ENCODE results near the gene PARD6G. TPM values are rescaled to one million over a fixed set of nuclear protein-coding genes. Genes with fewer than 3 reads are reported as not detected.

PARD6G gene
- total RNA-seq, 4 donors from 2014 or later = 0.65 to 4.1 (median 1.5) TPM

DNA sequence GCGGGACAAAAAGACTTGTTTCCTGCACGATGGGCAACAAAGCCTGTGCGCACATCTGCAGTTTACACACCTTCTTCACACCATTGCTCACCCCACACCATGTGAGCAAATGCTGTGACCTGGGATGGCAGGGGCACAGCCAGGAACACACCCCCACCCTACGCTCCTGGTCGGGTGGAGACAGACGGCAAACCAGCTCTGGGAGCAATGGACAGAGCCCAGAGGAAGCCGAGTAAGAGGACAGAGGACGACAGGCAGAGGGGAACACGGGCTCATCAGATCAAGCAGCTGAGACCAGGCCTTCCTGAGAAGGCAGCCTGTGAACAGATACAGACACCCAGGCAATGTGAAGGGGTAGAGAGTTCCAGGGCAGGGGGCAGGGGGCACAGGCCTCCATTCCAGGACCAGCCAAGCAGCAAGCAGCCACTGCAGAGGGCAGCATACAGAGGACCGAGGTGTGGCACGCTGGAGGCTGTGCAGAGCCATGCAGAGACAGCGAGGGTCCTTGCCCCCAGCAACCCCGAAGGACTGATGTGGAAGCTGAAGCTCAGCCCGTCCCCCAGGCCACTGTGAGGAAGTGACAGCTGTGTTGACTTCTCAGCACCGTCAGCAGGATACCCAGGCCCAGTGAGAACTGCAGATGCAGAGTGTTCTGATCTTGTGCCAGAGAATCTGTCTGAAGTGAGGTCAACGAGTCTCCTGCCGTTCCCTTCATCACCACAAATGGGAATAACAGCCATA, 46.2 kb downstream of the PARD6G start:
- TF ChIP-seq, protein P1, sequence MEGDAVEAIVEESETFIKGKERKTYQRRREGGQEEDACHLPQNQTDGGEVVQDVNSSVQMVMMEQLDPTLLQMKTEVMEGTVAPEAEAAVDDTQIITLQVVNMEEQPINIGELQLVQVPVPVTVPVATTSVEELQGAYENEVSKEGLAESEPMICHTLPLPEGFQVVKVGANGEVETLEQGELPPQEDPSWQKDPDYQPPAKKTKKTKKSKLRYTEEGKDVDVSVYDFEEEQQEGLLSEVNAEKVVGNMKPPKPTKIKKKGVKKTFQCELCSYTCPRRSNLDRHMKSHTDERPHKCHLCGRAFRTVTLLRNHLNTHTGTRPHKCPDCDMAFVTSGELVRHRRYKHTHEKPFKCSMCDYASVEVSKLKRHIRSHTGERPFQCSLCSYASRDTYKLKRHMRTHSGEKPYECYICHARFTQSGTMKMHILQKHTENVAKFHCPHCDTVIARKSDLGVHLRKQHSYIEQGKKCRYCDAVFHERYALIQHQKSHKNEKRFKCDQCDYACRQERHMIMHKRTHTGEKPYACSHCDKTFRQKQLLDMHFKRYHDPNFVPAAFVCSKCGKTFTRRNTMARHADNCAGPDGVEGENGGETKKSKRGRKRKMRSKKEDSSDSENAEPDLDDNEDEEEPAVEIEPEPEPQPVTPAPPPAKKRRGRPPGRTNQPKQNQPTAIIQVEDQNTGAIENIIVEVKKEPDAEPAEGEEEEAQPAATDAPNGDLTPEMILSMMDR (IDR thresholded peaks at IDR 0.05; ENCODE audit: low read depth) = no peak

DNA sequence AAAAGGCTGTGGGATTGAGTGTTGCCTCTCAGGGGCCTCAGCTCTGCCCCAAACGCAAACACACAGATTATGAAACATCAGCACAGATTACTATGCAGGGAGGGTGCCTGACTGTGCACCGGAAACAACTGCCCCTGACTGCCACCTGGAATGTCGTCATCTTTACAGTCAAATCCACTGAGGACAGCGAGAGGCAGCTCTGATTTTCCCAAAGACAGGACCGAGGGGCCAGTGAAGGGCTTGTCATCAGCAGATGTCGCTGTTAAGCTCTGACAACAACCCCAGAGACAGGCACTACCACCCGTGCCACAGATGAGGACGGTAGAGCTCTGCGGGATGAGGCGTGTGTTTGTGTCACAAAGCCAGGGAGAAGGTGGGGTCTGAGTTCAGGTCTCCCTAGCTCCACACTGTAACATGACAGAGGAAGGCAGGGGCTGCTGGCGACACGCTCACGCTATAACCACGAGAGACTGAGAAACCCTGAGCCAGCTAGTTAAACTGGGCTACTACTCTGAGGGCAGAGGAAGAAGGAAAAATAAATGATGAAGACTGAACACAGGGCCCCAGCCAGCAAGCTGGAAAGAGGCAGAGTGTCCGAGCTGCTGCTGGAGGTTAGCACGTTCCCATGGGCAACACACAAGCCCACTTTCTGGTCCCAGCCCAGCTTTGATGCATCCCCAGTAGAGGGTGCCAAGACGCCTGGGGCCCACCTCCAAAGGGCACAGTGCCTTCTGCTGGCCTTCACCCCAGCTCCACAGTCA, 47.0 kb downstream of the PARD6G start:
- TF ChIP-seq, protein P1 (IDR thresholded peaks at IDR 0.05; ENCODE audit: low read depth) = no peak

DNA sequence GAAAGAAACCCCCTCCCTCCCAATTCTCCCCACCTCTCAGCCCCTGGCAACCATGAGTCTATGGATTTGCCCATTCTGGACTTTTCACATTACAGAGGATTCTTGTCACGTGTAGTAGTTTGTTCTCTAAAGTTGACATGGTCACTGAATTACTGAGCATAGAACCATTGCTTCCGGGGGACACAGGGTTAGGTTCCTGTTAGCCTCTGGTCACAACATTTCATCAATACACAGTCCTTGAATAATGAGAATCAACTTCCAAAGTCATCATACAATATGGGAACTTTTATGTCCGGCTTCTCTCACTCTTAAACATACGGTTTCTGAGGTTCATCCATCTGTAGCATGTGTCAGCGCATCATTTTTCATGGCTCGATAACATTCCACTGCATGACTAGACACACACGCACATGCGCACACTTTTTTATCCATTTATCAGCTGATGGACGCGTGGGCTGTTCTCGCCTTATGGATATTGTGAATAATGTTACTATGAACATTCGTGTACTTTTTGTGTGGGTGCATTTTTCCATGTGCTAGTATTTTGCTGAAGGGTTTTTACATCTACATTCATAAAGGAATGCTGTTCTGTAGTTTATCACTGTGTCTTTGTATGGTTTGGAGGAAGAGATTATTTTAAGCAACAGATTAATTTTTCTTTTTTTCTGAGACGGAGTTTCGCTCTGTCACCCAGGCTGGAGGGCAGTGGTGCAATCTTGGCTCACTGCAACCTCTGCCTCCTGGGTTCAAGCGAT, 48.1 kb downstream of the PARD6G start:
- TF ChIP-seq, protein P1 (IDR thresholded peaks at IDR 0.05; ENCODE audit: low read depth) = no peak

DNA sequence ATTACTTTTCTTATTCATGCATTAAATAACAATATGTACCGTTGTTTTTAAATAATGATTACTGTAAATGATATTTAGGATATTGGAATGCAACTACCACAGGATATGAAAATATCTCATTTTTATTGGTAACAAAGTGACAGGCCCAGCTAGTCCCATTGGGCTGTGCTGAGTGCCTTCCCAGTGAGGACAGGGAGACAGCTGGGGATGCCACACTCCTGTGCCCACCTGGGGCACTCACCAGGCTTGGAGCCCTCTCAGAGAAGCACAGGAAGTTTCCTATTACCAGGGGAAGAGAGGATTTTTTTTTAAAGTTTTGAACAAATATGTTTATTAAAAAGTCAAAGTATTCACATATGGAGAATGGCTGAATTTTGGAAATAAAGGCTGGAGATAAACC, 48.9 kb downstream of the PARD6G start:
- TF ChIP-seq, protein P1 (IDR thresholded peaks at IDR 0.05; ENCODE audit: low read depth) = no peak

DNA sequence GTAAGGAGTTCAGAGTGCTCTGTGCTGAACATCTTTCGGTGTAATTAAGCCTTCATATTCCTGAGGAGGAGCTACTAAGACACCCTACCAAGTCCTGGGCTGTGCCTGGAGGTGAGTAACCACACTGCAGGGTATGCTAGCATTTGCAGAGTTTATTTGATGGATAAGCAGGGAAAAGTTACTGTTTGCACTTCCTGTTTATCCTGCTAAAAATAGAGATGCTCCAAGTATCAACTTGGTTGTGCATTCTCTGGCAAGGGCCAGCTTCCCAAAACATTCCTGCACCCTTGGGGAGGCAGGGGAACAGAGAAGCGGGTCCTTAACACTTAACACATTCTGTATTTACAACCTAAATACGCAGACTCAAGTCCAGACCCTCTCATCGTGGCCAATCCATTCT, 49.8 kb downstream of the PARD6G start:
- TF ChIP-seq, protein P1 (IDR thresholded peaks at IDR 0.05; ENCODE audit: low read depth) = no peak

DNA sequence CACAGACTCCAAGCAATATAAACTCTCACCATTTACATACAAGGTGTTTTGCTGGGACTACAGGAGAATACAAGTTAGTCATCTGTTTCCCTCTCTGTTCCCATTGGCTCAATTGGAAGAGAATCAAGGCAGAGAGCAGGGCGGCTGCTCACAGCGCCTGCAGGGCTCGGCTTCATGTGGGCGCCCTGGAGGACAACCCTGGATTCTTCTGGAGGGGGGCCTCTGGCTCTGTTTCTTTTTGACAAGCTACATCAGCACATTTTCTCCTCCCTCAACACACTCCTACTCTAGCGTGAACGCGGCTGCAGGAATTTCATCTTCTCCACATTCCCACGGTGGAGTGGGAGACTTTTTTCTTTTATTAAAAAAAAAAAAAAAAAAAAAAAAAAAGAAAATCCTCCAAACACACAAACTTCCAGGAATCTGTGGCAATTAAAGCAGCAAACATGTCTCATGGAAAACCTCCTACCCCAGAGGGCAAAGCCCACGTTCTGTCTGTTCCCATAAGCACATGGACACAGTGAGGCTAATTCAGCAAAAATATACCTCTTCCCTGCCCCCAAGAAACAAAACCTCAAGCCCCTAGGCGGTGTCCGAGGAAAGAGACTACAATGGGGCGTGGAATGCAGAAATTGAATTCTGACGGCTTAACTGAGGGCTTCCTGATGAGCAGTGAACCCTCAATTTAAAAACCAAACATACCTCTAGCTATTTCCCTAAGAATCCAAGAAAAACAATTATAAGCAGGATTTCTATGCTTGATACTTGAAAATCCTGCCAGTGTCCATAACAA, 50.6 kb downstream of the PARD6G start:
- TF ChIP-seq, protein P1 (IDR thresholded peaks at IDR 0.05; ENCODE audit: low read depth) = no peak
